ENCODE results near the gene CUL2. TPM values are rescaled to one million over a fixed set of nuclear protein-coding genes. Genes with fewer than 3 reads are reported as not detected.

The CUL2 gene
- total and polyA plus RNA-seq, 10 of the 15 experiments (the other 5 are each of a cell fraction or from before 2014, with no cell fraction given) = 11.9 to 56.5 (median 33.2) TPM

DNA sequence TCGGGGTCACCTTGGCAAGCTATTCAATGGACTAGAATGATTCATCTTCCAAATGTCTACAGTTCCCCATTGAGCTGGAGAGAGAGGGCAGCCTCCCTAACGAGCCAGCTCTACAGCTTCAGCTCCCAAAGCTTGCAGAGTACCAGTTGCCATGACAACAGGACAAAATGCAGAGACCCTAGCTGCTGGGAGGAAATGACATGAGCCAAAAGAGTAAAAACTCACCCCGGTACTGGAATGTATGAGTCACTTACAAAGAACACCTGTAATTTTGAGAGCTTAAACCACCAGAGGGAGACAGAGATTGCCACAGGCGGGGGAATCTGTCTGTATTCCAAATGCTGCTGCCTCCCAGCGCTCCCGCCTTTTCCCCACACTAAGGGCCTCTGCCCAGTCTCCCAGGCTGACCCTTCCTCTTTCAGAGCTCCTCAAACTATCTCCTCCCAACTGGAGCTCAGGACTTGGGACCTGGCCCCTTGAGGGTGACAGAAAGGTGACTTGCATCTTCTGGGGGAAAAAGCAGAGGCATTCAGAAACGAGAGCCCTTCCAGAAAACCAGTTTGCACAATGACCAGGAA is 95.5 kb downstream of the CUL2 start (continued):
- TF ChIP-seq TCF12 (IDR thresholded peaks at IDR 0.05; ENCODE audit: low read depth, low read length) (peak; percentile 59; the same call in 1 of the 2 replicates), MTA3 (IDR thresholded peaks at IDR 0.05; ENCODE audit: borderline replicate concordance, low read length) (no peak), LARP7 (IDR thresholded peaks at IDR 0.05) (no peak), IKZF1 (conservative IDR thresholded peaks at IDR 0.05) (no peak; the same call in 1 of the 2 replicates), RAD21 (IDR thresholded peaks at IDR 0.05; ENCODE audit: insufficient read depth, low read depth, low read length) (peak; percentile 66), E4F1 (IDR thresholded peaks at IDR 0.05; ENCODE audit: borderline replicate concordance, partially characterized antibody) (no peak), NR2C1 (IDR thresholded peaks at IDR 0.05) (no peak), POLR2AphosphoS2 (IDR thresholded peaks at IDR 0.05; ENCODE audit: low read depth, low read length) (no peak), HDAC6 (IDR thresholded peaks at IDR 0.05; ENCODE audit: unreplicated experiment) (no peak), MEF2B (IDR thresholded peaks at IDR 0.05; ENCODE audit: partially characterized antibody, poor library complexity, severe bottlenecking) (no peak), IRF3 (IDR thresholded peaks at IDR 0.05) (no peak)
- TF ChIP-seq, protein P1, sequence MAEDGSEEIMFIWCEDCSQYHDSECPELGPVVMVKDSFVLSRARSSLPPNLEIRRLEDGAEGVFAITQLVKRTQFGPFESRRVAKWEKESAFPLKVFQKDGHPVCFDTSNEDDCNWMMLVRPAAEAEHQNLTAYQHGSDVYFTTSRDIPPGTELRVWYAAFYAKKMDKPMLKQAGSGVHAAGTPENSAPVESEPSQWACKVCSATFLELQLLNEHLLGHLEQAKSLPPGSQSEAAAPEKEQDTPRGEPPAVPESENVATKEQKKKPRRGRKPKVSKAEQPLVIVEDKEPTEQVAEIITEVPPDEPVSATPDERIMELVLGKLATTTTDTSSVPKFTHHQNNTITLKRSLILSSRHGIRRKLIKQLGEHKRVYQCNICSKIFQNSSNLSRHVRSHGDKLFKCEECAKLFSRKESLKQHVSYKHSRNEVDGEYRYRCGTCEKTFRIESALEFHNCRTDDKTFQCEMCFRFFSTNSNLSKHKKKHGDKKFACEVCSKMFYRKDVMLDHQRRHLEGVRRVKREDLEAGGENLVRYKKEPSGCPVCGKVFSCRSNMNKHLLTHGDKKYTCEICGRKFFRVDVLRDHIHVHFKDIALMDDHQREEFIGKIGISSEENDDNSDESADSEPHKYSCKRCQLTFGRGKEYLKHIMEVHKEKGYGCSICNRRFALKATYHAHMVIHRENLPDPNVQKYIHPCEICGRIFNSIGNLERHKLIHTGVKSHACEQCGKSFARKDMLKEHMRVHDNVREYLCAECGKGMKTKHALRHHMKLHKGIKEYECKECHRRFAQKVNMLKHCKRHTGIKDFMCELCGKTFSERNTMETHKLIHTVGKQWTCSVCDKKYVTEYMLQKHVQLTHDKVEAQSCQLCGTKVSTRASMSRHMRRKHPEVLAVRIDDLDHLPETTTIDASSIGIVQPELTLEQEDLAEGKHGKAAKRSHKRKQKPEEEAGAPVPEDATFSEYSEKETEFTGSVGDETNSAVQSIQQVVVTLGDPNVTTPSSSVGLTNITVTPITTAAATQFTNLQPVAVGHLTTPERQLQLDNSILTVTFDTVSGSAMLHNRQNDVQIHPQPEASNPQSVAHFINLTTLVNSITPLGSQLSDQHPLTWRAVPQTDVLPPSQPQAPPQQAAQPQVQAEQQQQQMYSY (CRISPR knock-in tag; IDR thresholded peaks at IDR 0.05) = no peak
- TF ChIP-seq, protein P2, sequence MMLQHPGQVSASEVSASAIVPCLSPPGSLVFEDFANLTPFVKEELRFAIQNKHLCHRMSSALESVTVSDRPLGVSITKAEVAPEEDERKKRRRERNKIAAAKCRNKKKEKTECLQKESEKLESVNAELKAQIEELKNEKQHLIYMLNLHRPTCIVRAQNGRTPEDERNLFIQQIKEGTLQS (IDR thresholded peaks at IDR 0.05; ENCODE audit: borderline replicate concordance, extremely low read depth, low read depth, low read length) = no peak
- TF ChIP-seq, protein P3, sequence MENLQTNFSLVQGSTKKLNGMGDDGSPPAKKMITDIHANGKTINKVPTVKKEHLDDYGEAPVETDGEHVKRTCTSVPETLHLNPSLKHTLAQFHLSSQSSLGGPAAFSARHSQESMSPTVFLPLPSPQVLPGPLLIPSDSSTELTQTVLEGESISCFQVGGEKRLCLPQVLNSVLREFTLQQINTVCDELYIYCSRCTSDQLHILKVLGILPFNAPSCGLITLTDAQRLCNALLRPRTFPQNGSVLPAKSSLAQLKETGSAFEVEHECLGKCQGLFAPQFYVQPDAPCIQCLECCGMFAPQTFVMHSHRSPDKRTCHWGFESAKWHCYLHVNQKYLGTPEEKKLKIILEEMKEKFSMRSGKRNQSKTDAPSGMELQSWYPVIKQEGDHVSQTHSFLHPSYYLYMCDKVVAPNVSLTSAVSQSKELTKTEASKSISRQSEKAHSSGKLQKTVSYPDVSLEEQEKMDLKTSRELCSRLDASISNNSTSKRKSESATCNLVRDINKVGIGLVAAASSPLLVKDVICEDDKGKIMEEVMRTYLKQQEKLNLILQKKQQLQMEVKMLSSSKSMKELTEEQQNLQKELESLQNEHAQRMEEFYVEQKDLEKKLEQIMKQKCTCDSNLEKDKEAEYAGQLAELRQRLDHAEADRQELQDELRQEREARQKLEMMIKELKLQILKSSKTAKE (IDR thresholded peaks at IDR 0.05; ENCODE audit: low read depth, poor library complexity, severe bottlenecking) = no peak
- TF ChIP-seq, protein P4, sequence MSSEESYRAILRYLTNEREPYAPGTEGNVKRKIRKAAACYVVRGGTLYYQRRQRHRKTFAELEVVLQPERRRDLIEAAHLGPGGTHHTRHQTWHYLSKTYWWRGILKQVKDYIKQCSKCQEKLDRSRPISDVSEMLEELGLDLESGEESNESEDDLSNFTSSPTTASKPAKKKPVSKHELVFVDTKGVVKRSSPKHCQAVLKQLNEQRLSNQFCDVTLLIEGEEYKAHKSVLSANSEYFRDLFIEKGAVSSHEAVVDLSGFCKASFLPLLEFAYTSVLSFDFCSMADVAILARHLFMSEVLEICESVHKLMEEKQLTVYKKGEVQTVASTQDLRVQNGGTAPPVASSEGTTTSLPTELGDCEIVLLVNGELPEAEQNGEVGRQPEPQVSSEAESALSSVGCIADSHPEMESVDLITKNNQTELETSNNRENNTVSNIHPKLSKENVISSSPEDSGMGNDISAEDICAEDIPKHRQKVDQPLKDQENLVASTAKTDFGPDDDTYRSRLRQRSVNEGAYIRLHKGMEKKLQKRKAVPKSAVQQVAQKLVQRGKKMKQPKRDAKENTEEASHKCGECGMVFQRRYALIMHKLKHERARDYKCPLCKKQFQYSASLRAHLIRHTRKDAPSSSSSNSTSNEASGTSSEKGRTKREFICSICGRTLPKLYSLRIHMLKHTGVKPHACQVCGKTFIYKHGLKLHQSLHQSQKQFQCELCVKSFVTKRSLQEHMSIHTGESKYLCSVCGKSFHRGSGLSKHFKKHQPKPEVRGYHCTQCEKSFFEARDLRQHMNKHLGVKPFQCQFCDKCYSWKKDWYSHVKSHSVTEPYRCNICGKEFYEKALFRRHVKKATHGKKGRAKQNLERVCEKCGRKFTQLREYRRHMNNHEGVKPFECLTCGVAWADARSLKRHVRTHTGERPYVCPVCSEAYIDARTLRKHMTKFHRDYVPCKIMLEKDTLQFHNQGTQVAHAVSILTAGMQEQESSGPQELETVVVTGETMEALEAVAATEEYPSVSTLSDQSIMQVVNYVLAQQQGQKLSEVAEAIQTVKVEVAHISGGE (CRISPR knock-in tag; IDR thresholded peaks at IDR 0.05) = no peak

Data from GM12878 (cell line).